ENCODE results near the gene TUBB4A. TPM values are rescaled to one million over a fixed set of nuclear protein-coding genes. Genes with fewer than 3 reads are reported as not detected.

Gene TUBB4A
- total and polyA plus RNA-seq, 2 of the 8 experiments (the other 6 are each of a cell fraction or from before 2014, with no cell fraction given): 16.8 to 30.4 TPM

- TF ChIP-seq, protein P1, sequence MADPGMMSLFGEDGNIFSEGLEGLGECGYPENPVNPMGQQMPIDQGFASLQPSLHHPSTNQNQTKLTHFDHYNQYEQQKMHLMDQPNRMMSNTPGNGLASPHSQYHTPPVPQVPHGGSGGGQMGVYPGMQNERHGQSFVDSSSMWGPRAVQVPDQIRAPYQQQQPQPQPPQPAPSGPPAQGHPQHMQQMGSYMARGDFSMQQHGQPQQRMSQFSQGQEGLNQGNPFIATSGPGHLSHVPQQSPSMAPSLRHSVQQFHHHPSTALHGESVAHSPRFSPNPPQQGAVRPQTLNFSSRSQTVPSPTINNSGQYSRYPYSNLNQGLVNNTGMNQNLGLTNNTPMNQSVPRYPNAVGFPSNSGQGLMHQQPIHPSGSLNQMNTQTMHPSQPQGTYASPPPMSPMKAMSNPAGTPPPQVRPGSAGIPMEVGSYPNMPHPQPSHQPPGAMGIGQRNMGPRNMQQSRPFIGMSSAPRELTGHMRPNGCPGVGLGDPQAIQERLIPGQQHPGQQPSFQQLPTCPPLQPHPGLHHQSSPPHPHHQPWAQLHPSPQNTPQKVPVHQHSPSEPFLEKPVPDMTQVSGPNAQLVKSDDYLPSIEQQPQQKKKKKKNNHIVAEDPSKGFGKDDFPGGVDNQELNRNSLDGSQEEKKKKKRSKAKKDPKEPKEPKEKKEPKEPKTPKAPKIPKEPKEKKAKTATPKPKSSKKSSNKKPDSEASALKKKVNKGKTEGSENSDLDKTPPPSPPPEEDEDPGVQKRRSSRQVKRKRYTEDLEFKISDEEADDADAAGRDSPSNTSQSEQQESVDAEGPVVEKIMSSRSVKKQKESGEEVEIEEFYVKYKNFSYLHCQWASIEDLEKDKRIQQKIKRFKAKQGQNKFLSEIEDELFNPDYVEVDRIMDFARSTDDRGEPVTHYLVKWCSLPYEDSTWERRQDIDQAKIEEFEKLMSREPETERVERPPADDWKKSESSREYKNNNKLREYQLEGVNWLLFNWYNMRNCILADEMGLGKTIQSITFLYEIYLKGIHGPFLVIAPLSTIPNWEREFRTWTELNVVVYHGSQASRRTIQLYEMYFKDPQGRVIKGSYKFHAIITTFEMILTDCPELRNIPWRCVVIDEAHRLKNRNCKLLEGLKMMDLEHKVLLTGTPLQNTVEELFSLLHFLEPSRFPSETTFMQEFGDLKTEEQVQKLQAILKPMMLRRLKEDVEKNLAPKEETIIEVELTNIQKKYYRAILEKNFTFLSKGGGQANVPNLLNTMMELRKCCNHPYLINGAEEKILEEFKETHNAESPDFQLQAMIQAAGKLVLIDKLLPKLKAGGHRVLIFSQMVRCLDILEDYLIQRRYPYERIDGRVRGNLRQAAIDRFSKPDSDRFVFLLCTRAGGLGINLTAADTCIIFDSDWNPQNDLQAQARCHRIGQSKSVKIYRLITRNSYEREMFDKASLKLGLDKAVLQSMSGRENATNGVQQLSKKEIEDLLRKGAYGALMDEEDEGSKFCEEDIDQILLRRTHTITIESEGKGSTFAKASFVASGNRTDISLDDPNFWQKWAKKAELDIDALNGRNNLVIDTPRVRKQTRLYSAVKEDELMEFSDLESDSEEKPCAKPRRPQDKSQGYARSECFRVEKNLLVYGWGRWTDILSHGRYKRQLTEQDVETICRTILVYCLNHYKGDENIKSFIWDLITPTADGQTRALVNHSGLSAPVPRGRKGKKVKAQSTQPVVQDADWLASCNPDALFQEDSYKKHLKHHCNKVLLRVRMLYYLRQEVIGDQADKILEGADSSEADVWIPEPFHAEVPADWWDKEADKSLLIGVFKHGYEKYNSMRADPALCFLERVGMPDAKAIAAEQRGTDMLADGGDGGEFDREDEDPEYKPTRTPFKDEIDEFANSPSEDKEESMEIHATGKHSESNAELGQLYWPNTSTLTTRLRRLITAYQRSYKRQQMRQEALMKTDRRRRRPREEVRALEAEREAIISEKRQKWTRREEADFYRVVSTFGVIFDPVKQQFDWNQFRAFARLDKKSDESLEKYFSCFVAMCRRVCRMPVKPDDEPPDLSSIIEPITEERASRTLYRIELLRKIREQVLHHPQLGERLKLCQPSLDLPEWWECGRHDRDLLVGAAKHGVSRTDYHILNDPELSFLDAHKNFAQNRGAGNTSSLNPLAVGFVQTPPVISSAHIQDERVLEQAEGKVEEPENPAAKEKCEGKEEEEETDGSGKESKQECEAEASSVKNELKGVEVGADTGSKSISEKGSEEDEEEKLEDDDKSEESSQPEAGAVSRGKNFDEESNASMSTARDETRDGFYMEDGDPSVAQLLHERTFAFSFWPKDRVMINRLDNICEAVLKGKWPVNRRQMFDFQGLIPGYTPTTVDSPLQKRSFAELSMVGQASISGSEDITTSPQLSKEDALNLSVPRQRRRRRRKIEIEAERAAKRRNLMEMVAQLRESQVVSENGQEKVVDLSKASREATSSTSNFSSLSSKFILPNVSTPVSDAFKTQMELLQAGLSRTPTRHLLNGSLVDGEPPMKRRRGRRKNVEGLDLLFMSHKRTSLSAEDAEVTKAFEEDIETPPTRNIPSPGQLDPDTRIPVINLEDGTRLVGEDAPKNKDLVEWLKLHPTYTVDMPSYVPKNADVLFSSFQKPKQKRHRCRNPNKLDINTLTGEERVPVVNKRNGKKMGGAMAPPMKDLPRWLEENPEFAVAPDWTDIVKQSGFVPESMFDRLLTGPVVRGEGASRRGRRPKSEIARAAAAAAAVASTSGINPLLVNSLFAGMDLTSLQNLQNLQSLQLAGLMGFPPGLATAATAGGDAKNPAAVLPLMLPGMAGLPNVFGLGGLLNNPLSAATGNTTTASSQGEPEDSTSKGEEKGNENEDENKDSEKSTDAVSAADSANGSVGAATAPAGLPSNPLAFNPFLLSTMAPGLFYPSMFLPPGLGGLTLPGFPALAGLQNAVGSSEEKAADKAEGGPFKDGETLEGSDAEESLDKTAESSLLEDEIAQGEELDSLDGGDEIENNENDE (IDR thresholded peaks at IDR 0.05; ENCODE audit: insufficient replicate concordance, low read length): no peak
- TF ChIP-seq BACH1 (IDR thresholded peaks at IDR 0.05; ENCODE audit: low read length) (no peak), GABPA (IDR thresholded peaks at IDR 0.05; ENCODE audit: borderline replicate concordance, insufficient read depth, low read length) (no peak), CBX8 (IDR thresholded peaks at IDR 0.05; ENCODE audit: borderline replicate concordance, low read depth, low read length) (no peak), PHF8 (conservative IDR thresholded peaks at IDR 0.05; ENCODE audit: low read depth, low read length) (no peak), SIN3A (conservative IDR thresholded peaks at IDR 0.05 in 1 of 2, IDR thresholded peaks at IDR 0.05 in 1 of 2; ENCODE audit: low read depth in 1 of 2, low read length in 2 of 2) (no peak), TAF7 (optimal IDR thresholded peaks at IDR 0.05; ENCODE audit: borderline replicate concordance, low read depth, low read length) (no peak), CHD1 (IDR thresholded peaks at IDR 0.05; ENCODE audit: low read depth, low read length) (no peak), TCF12 (IDR thresholded peaks at IDR 0.05; ENCODE audit: low read depth, low read length) (no peak)
- TF ChIP-seq, protein P2, sequence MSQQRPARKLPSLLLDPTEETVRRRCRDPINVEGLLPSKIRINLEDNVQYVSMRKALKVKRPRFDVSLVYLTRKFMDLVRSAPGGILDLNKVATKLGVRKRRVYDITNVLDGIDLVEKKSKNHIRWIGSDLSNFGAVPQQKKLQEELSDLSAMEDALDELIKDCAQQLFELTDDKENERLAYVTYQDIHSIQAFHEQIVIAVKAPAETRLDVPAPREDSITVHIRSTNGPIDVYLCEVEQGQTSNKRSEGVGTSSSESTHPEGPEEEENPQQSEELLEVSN (IDR thresholded peaks at IDR 0.05): no peak
Observed at GRCh38 chr19:6539514-6539913, 37.4 kb upstream of the TUBB4A start (continued).

All from H1 (cell line).